ENCODE measurements around the gene ECEL1.

ECEL1 gene

DNA sequence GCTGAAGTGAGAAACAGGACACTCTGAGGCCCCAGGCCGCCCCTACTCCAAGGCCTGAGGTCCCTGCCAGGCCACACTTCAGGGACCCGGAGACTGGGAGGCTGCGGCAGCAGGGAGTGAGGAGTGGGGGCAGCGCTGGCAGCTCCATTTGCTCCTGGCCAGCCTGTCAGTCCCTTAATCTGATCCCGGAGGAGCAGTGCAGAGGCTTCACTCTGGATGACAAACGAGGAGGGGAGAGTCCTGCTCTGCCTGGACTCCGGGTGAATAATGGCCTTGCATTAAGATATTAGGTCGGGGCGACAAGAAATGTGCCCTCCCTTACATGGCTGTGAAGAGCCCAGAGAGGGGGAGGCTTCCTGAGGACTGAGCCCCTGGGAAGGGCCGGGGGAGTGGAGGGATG is 18.2 kb upstream of the ECEL1 start:
- ChIA-PET POLR2A (no interaction called here), CTCF (no interaction called here)
- no peak for DNase-seq (ENCODE audit: extremely low spot score)
- TF ChIP-seq SP1 (IDR thresholded peaks at IDR 0.05) (no peak), TARDBP (IDR thresholded peaks at IDR 0.05) (no peak)

DNA sequence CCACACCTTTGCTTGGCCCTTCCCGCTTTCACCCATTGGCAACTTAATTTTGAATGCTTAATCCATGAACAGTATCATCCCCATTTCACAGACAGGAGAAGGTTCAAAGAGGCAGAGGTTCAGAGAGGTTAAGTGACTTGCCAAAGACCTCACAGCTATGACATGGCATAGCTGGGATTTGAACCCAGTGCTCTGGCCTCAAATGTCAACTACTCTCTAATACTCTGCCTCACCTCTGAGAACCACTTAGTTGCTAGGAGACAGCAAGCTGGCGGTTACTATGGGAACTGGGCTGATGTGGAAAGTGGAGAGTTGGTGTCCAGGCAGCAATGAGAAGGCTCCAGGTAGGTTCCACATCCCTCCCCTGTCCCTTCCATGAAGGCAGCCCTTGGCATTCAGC is 16.8 kb upstream of the ECEL1 start:
- CTCF ChIA-PET = no interaction called here
- POLR2A ChIA-PET = no interaction called here
- no peak for DNase-seq (ENCODE audit: extremely low spot score)
- TF ChIP-seq ARNT (IDR thresholded peaks at IDR 0.05) = no peak
- TF ChIP-seq ZNF384 (IDR thresholded peaks at IDR 0.05) = no peak
- TF ChIP-seq L3MBTL2 (conservative IDR thresholded peaks at IDR 0.05) = no peak
- no peak for TF ChIP-seq BHLHE40 (IDR thresholded peaks at IDR 0.05; ENCODE audit: borderline replicate concordance)
- TF ChIP-seq PKNOX1 (IDR thresholded peaks at IDR 0.05) = no peak
- no peak for TF ChIP-seq FOXA1 (IDR thresholded peaks at IDR 0.05)
- no peak for TF ChIP-seq NFRKB (IDR thresholded peaks at IDR 0.05)

DNA sequence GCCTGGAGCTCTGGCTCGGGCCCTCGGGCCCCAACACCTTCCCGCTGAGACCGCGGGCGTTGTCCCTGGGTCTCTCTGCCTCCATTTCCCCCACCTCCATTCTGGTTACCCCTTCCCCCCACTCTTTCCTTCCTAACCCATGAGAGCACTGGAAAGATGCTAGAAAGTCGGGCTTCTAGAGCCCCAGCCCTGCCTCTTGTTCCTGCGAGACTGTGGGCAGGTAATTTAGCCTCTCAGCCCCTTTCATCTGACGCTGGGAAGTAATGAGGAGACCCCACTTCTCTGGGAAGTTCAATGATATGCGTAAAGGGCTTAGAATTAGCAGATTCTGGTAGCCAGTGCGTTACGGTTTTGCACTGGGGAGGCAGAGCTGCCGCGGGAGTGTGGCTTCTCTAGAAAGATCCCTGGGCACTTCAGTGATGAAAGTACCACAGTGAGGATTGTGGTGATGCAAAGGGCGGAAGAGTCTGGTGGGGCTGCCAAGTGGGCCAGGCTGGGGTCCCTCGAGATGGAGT is 16.2 kb upstream of the ECEL1 start:
- ChIA-PET CTCF (no interaction called here), POLR2A (no interaction called here)
- TF ChIP-seq PKNOX1 (IDR thresholded peaks at IDR 0.05) (no peak), SP1 (IDR thresholded peaks at IDR 0.05) (no peak), ZNF384 (IDR thresholded peaks at IDR 0.05) (no peak)
- DNase-seq (ENCODE audit: extremely low spot score) = no peak

GRCh38 chr2:232502911-232503808 is 15.5 kb upstream of the ECEL1 start:
- CTCF ChIA-PET = no interaction called here
- TF ChIP-seq ELF4 (IDR thresholded peaks at IDR 0.05) = no peak
- TF ChIP-seq FOXM1 (IDR thresholded peaks at IDR 0.05; ENCODE audit: borderline replicate concordance) = no peak
- TF ChIP-seq L3MBTL2 (conservative IDR thresholded peaks at IDR 0.05) = no peak
- DNase-seq (ENCODE audit: extremely low spot score) = no peak

GRCh38 chr2:232502511-232502910 is 14.9 kb upstream of the ECEL1 start:
- ChIA-PET CTCF (no interaction called here), POLR2A (no interaction called here)
- no peak for DNase-seq (ENCODE audit: extremely low spot score)
- TF ChIP-seq LEF1 (IDR thresholded peaks at IDR 0.05; ENCODE audit: borderline replicate concordance) (no peak), L3MBTL2 (conservative IDR thresholded peaks at IDR 0.05) (no peak), FOXM1 (IDR thresholded peaks at IDR 0.05; ENCODE audit: borderline replicate concordance) (no peak), PKNOX1 (IDR thresholded peaks at IDR 0.05) (no peak), NFRKB (IDR thresholded peaks at IDR 0.05) (no peak), FOXA1 (IDR thresholded peaks at IDR 0.05) (no peak), SUZ12 (IDR thresholded peaks at IDR 0.05) (no peak), ELF4 (IDR thresholded peaks at IDR 0.05) (no peak), FOXK2 (IDR thresholded peaks at IDR 0.05) (no peak), ZNF384 (IDR thresholded peaks at IDR 0.05) (no peak), ARNT (IDR thresholded peaks at IDR 0.05) (no peak), SP1 (IDR thresholded peaks at IDR 0.05) (no peak), BHLHE40 (IDR thresholded peaks at IDR 0.05; ENCODE audit: borderline replicate concordance) (no peak), TARDBP (IDR thresholded peaks at IDR 0.05) (no peak), HDGF (IDR thresholded peaks at IDR 0.05; ENCODE audit: borderline replicate concordance) (no peak)

More at GRCh38 chr2:232502911-232503808, 15.5 kb upstream of the ECEL1 start:
- POLR2A ChIA-PET = no interaction called here

DNA sequence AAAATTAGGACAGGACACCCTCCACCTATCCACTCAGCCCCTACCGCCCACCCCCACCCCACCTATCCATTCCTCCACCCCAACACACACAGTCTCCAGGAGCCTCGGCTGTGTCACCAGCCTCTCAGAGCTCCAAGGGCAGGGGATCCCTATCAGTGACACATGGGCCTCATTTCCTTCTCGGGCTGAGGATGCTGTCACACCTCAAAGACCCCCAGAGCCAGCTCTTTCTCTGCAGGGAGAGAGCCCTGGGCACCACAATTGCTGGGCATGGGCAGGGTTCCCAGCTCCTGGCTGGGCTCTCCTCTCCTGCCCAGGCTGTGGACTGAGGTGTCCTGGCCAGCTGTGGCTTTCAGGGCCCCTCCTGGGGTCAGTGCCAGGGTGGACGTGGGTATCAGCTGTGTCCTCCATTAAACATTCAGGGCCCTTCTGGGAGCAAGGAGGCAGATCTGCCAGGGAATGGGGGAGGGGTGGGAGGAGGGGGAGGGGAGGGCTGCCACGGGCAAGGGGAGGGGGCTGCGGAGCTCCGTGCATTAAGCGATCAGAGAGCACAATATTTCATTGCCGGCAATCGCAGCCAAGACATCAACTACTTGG is 14.3 kb upstream of the ECEL1 start:
- POLR2A ChIA-PET = no interaction called here
- CTCF ChIA-PET = no interaction called here
- TF ChIP-seq FOXA1 (IDR thresholded peaks at IDR 0.05) = no peak
- no peak for TF ChIP-seq BHLHE40 (IDR thresholded peaks at IDR 0.05; ENCODE audit: borderline replicate concordance)
- no peak for TF ChIP-seq CTBP1 (IDR thresholded peaks at IDR 0.05; ENCODE audit: borderline replicate concordance)
- no peak for TF ChIP-seq ELF4 (IDR thresholded peaks at IDR 0.05)
- TF ChIP-seq SUZ12 (IDR thresholded peaks at IDR 0.05) = no peak
- TF ChIP-seq FOXK2 (IDR thresholded peaks at IDR 0.05) = no peak
- no peak for TF ChIP-seq FOXM1 (IDR thresholded peaks at IDR 0.05; ENCODE audit: borderline replicate concordance)
- TF ChIP-seq ZNF384 (IDR thresholded peaks at IDR 0.05) = no peak
- no peak for TF ChIP-seq HDGF (IDR thresholded peaks at IDR 0.05; ENCODE audit: borderline replicate concordance)
- TF ChIP-seq SP1 (IDR thresholded peaks at IDR 0.05) = no peak
- TF ChIP-seq LEF1 (IDR thresholded peaks at IDR 0.05; ENCODE audit: borderline replicate concordance) = no peak
- no peak for TF ChIP-seq PKNOX1 (IDR thresholded peaks at IDR 0.05)
- TF ChIP-seq NFRKB (IDR thresholded peaks at IDR 0.05) = no peak
- TF ChIP-seq L3MBTL2 (conservative IDR thresholded peaks at IDR 0.05) = no peak
- no peak for TF ChIP-seq ARNT (IDR thresholded peaks at IDR 0.05)
- no peak for TF ChIP-seq TARDBP (IDR thresholded peaks at IDR 0.05)
- DNase-seq (ENCODE audit: extremely low spot score) = no peak
